Suprapubic skin (tissue), 4 donors: Measurements from ENCODE around the gene RUNX2.

Source experiments
- EP300 ChIP-seq: sonication (generic); formaldehyde crosslinking; IDR thresholded peaks from one replicate; pipeline ENCODE4 v1.6.1; 2017; ENCODE audit warnings: antibody characterized with exemption
- POLR2A ChIP-seq, 2 donors: fragments of 450-650 bp; IDR thresholded peaks; one replicate each; pipeline ENCODE4 v1.6.1; 2017; ENCODE audit warnings: antibody characterized with exemption in 2 of 2, mild to moderate bottlenecking in 2 of 2, moderate library complexity in 2 of 2
- POLR2AphosphoS5 ChIP-seq, 3 donors: sonication (generic); formaldehyde crosslinking; IDR thresholded peaks; one replicate each; pipeline ENCODE4 v1.6.1; 2017; ENCODE audit warnings: antibody characterized with exemption in 3 of 3
- TF ChIP-seq, protein P1 (sequence below), 2 donors: fragments of 200-600 bp in 1 of 2; fragments of 450-650 bp in 1 of 2; sonication (generic) in 1 of 2; IDR thresholded peaks; one replicate each; pipeline ENCODE4 v1.5.1; 2016 to 2019; ENCODE audit warnings: antibody characterized with exemption in 2 of 2, mild to moderate bottlenecking in 1 of 2, moderate library complexity in 1 of 2

DNA sequence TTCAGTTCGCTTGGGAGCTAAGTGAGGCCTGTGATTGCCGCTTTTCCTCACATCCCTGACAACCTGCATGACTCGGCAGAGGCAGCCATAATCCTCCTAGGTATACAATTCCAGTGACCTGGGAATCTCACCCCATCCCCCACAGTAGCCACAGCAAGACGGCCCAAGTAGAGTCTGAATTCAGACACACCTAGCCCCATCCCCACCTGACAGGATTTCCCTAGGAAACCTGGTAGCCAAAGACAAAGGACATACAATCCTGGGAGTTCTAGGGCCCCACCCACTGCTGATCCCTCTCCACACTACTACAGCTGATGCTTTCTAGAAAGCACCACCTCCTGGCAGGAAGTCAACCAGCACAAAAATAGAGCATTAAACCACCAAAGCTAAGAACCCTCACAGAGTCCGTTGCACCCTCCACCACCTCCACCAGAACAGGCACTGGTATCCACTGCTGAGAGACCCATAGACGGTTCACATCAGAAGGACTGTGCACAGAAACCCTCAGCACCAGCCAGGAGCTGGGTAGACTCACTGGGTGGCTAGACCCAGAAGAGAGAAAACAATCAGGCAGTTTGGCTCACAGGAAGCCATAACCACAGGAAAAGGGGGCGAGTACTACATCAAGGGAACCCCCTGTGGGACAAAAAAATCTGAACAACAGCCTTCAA is 17.9 kb upstream of the RUNX2 start:
- TF ChIP-seq, protein P1, sequence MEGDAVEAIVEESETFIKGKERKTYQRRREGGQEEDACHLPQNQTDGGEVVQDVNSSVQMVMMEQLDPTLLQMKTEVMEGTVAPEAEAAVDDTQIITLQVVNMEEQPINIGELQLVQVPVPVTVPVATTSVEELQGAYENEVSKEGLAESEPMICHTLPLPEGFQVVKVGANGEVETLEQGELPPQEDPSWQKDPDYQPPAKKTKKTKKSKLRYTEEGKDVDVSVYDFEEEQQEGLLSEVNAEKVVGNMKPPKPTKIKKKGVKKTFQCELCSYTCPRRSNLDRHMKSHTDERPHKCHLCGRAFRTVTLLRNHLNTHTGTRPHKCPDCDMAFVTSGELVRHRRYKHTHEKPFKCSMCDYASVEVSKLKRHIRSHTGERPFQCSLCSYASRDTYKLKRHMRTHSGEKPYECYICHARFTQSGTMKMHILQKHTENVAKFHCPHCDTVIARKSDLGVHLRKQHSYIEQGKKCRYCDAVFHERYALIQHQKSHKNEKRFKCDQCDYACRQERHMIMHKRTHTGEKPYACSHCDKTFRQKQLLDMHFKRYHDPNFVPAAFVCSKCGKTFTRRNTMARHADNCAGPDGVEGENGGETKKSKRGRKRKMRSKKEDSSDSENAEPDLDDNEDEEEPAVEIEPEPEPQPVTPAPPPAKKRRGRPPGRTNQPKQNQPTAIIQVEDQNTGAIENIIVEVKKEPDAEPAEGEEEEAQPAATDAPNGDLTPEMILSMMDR (IDR thresholded peaks at IDR 0.05), result no peak
- TF ChIP-seq POLR2AphosphoS5 (IDR thresholded peaks at IDR 0.05), result no peak
- no peak for TF ChIP-seq POLR2A (IDR thresholded peaks at IDR 0.05)
- TF ChIP-seq EP300, result no peak
